ENCODE results near the gene PITX1. TPM values are rescaled to one million over a fixed set of nuclear protein-coding genes. Genes with fewer than 3 reads are reported as not detected.

PITX1 gene
- total and polyA plus RNA-seq, 4 donors, result 0.43 to 1.3 (median 0.72) TPM

DNA sequence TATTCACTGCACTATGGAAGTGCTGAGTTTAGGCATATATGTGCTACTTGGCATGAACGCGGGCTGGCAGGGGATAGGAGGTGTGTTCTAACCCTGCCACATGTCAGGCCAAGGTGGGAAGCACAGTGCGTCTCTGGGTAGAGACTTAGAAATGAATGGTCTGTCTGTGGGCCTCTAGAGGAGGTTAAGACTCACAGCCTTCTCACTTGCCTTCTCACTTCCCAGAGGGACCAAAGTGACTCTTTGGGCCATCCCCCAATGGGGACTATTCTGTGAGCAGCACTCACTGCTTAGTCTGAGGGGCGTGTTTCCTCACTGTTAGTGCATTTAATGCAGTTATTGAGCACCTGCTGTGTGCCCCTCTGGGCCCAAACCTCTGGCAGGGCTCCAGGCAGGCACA, 2.4 kb upstream of the PITX1 start:
- Histone ChIP-seq H3K36me3 (ENCODE audit: control insufficient read depth in 4 of 4, insufficient read depth in 4 of 4, low read length in 4 of 4) (no peaks in the 10 kb centered on the region), H3K27ac (ENCODE audit: low read depth in 1 of 2, low read length in 1 of 2) (no peak overlapping the region), H3K4me3 (no peak overlapping the region), H3K9me3 (ENCODE audit: control insufficient read depth in 4 of 4, insufficient read depth in 3 of 4, low read length in 3 of 4) (peaks cover 0 to 16% (median 0%) of the 10 kb centered on the region in 4 donors), H3K9ac (ENCODE audit: insufficient read depth in 1 of 2, low read length in 2 of 2) (no peak overlapping the region), H3K4me1 (ENCODE audit: control insufficient read depth in 5 of 5, insufficient read depth in 5 of 5, low read length in 5 of 5) (peaks cover 0 to 29% (median 8%) of the 10 kb centered on the region in 5 donors), H3K27me3 (ENCODE audit: control insufficient read depth in 3 of 3, insufficient read depth in 3 of 3, low read length in 2 of 3) (peaks cover 18 to 81% (median 75%) of the 10 kb centered on the region in 3 donors)
- DNase-seq (no peak), ATAC-seq (ENCODE audit: insufficient read depth, low FRiP score) (no peak)
- WGBS, 2 donors, result 62 to 69% methylated on average over 4 of the region's 4 CpGs
- TF ChIP-seq, protein P1, sequence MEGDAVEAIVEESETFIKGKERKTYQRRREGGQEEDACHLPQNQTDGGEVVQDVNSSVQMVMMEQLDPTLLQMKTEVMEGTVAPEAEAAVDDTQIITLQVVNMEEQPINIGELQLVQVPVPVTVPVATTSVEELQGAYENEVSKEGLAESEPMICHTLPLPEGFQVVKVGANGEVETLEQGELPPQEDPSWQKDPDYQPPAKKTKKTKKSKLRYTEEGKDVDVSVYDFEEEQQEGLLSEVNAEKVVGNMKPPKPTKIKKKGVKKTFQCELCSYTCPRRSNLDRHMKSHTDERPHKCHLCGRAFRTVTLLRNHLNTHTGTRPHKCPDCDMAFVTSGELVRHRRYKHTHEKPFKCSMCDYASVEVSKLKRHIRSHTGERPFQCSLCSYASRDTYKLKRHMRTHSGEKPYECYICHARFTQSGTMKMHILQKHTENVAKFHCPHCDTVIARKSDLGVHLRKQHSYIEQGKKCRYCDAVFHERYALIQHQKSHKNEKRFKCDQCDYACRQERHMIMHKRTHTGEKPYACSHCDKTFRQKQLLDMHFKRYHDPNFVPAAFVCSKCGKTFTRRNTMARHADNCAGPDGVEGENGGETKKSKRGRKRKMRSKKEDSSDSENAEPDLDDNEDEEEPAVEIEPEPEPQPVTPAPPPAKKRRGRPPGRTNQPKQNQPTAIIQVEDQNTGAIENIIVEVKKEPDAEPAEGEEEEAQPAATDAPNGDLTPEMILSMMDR (IDR thresholded peaks at IDR 0.05; ENCODE audit: control extremely low read depth, extremely low read depth), result no peak

DNA sequence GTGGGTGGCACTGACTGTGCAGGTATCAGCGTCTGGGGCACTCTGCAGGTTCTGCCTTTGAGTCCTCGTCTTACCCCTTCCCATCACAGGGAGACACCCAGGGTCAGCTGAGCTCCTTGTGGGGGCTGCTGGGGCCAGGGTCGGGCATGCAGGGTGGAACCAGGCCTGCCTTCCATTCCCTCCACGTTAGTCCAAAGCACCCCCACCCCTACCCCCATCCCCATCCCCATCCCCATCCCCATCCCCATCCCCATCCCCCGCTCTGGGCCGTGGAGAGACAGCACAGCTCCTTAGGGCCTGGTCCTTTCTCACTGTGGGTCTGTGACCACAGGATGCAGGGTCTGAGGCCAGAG, 1.6 kb upstream of the PITX1 start:
- no peak for ATAC-seq (ENCODE audit: insufficient read depth, low FRiP score)
- Histone ChIP-seq H3K4me3 (no peak overlapping the region), H3K9ac (ENCODE audit: insufficient read depth in 1 of 2, low read length in 2 of 2) (no peak overlapping the region), H3K36me3 (ENCODE audit: control insufficient read depth in 4 of 4, insufficient read depth in 4 of 4, low read length in 4 of 4) (no peaks in the 10 kb centered on the region), H3K27ac (ENCODE audit: low read depth in 1 of 2, low read length in 1 of 2) (no peak overlapping the region), H3K27me3 (ENCODE audit: control insufficient read depth in 3 of 3, insufficient read depth in 3 of 3, low read length in 2 of 3) (peaks cover 18 to 81% (median 75%) of the 10 kb centered on the region in 3 donors), H3K9me3 (ENCODE audit: control insufficient read depth in 4 of 4, insufficient read depth in 3 of 4, low read length in 3 of 4) (peaks cover 0 to 16% (median 0%) of the 10 kb centered on the region in 4 donors), H3K4me1 (ENCODE audit: control insufficient read depth in 5 of 5, insufficient read depth in 5 of 5, low read length in 5 of 5) (peaks cover 0 to 33% (median 10%) of the 10 kb centered on the region in 5 donors)
- 58 to 62% methylated on average over 6 of the region's 6 CpGs for WGBS, 2 donors
- TF ChIP-seq, protein P1 (IDR thresholded peaks at IDR 0.05; ENCODE audit: control extremely low read depth, extremely low read depth), result no peak
- DNase-seq, result no peak

DNA sequence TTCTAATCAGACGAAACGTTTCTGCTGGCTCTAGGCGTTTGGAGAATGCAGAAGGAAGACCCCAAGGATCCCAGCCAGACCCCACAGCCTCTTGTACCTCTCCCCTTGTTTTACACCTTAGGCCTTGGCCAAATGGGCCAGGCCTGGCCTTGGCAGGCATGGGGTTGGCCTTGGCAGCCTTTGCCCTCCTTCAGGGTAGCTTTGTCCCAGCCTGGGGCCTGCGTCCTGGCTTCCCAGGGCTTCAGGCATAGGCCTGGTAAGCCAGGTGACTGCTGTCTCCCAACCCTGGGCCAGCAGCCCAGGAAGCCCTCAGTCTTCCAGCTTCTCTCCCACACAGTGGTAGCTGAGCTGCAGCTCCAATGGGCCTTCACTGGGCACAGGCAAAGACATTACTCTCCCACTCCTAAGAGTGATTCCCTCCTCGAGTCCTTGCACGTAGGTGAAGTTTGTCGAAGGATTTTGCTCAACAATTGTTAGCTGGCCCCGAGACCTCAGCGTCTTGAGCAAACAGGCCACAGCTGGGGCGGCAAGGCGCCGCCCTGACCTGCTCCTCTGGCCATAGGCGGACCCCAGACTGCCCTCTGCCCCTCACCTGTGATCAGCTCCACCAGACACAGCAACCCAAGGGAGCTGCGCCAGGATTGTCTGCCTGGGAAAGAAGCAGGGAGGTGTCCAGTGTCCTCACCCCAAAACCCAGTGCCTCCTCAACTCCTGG, 1.1 kb upstream of the PITX1 start:
- TF ChIP-seq, protein P1 (IDR thresholded peaks at IDR 0.05; ENCODE audit: control extremely low read depth, extremely low read depth), result no peak
- H3K9me3 ChIP-seq (ENCODE audit: control insufficient read depth in 4 of 4, insufficient read depth in 3 of 4, low read length in 3 of 4), result peaks cover 0 to 14% (median 0%) of the 10 kb centered on the region in 4 donors
- peaks cover 0 to 31% (median 11%) of the 10 kb centered on the region in 5 donors for H3K4me1 ChIP-seq (ENCODE audit: control insufficient read depth in 5 of 5, insufficient read depth in 5 of 5, low read length in 5 of 5)
- no peak for DNase-seq
- no peak for ATAC-seq (ENCODE audit: insufficient read depth, low FRiP score)
- H3K4me3 ChIP-seq, result no peak overlapping the region
- no peak overlapping the region for H3K9ac ChIP-seq (ENCODE audit: insufficient read depth in 1 of 2, low read length in 2 of 2)
- WGBS, 2 donors, result 67 to 73% methylated on average over 14 of the region's 14 CpGs
- peaks cover 18 to 81% (median 77%) of the 10 kb centered on the region in 3 donors for H3K27me3 ChIP-seq (ENCODE audit: control insufficient read depth in 3 of 3, insufficient read depth in 3 of 3, low read length in 2 of 3)
- no peak overlapping the region for H3K27ac ChIP-seq (ENCODE audit: low read depth in 1 of 2, low read length in 1 of 2)
- no peaks in the 10 kb centered on the region for H3K36me3 ChIP-seq (ENCODE audit: control insufficient read depth in 4 of 4, insufficient read depth in 4 of 4, low read length in 4 of 4)
